HG03025 (cell line): ENCODE results near the gene OSBPL6.
"Not testable (repeated sequence)": the region's sequence is repeated elsewhere in the genome, so short reads cannot be mapped to it uniquely, and the experiment has no call there.

Experiments used
- ATAC-seq: cut with Tn5 transposase; IDR thresholded peaks from one replicate; pipeline ENCODE4 v1.9.1; 2021; ENCODE audit warnings: mild to moderate bottlenecking, moderate library complexity; ENCODE audit not compliant: unreplicated experiment, low FRiP score

Gene OSBPL6

DNA sequence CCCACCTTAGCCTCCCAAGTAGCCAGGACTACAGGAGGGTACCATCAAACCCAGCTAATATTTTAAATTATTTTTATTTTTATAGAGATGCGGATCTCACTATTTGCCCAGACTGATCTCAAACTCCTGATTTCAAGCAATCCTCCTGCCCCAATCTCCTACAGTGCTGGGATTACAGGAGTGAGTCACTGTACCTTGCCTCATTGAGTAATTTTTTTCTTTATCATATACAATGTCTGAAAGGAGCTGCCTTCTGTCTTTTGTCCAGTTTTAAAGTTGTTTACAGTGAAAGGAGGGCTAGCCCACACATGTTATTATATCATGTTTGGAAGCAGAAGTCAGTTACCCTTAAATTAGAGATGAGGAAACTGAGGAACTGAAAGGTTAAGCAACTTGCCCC is 224.1 kb downstream of the OSBPL6 start:
- ATAC-seq: no peak

DNA sequence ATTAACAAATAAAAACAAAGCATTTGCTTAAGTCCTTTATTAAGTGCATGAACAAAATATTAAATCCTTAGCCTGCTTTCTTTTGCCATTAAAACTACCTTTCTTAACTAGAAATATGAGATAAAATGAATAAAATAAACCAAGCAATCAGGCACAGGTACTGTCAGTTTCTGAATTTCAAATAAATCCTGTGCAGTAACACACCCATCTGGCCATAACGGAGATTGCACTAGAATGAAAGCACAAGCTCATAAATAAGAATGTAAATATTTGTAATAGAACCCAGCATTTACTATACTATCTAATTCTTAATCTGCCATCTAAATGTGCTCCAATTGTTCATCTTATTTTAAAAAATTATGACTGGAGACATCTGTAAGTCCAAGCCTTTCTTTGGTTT is 224.8 kb downstream of the OSBPL6 start:
- no peak for ATAC-seq

DNA sequence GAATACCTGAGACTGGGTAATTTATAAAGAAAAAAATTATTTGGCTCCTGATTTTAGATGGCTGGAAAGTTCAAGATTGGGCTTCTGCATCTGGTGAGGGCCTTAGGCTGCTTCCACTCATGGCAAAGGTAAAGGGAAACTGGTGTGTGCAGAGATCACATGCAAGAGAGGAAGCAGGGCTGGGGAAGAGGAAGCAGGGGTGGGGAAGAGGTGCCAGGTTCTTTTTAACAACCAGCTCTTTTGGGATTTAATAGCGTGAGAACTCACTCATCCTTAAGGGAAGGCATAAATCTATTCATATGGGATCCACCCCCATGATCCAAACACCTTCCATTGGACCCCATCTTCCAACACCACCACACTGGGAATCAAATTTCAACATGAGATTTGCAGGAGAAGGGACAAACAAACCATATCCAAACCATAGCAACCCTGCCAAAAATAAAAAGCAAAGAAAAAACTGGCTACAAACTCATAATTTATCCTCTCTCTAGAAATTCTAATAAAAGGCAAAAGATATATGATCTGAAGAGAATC is 226.2 kb downstream of the OSBPL6 start:
- no peak for ATAC-seq

DNA sequence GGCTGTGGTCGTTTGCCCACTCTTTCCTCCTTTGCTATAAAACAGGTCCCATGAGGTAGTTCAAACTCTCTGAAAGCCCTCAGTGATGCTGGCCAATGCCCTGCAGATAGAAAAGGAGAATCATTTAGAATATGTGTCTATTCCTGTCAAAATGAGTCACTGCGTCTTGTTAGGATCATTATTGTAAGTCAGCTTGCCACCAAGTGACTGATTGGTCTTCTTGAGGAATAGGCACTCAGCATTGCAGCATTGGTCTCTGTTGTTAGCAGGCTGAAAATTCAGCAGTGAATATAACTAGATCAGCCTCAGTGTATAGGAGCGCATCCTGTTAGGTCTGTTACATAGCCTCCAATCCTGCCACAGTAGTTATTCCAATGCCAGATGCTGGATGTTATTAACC is 227.8 kb downstream of the OSBPL6 start:
- no peak for ATAC-seq

DNA sequence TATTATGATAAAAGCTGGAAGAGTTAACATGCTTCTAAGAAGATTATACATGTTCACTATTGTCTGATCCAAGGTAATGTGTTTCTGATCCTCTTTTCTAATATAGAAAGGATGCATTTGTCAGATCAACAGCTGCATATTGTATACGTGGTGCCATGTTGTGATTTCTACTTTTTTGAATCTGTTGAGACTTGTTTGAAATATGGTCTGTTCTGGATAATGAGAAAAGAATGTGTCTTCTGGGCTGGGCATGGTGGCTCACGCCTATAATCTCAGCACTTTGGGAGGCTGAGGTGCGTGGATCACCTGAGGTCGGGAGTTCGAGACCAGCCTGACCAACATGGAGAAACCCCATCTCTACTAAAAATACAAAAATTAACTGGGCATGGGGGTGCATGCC is 229.4 kb downstream of the OSBPL6 start:
- not testable (repeated sequence) for ATAC-seq

DNA sequence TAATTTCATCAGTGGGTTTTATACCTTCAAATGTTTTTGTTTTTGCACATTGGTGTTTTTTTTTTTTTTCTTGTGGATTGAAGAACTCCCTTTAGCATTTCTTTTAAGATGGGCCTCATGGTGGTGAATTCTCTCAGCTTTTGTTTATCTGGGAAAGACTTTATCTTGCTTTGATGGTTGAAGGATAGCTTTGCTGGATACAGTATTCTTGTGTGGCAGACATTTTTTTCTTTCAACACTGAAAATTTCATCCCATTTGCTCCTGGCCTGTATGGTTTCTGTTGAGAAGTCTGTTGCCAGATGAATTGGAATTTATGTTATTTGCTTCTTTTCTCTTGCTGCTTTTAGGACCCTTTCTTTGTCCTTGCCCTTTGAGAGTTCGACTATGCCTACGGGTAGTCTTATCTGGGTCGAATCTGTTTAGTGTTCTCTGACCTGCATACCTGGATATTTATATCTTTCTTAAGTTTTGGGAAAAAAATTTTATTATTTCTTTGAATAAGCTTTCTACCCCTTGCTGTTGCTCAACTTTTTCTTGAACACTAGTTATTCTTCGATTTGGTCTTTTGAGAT is 231.0 kb downstream of the OSBPL6 start:
- ATAC-seq: no peak

GRCh38 chr2:178426388-178426787 is 232.1 kb downstream of the OSBPL6 start:
- ATAC-seq: no peak

DNA sequence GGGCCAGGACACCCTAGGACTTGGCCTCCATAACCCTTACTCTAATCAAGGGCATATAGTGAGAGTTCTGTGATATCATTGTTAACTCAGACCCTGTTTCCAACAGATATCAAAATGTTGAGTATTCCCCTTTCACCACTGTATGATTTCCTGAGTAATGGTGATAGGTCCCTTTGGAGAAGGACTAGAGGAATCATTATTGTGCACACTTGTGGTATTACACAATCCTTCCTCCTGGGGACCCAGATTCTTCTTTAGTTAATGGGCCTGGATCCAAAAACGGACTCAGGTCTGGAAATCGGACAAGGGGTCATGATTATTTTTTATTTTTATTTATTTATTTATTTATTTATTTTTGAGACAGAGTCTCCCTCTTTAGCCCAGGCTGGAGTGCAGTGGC is 233.1 kb downstream of the OSBPL6 start:
- no peak for ATAC-seq

DNA sequence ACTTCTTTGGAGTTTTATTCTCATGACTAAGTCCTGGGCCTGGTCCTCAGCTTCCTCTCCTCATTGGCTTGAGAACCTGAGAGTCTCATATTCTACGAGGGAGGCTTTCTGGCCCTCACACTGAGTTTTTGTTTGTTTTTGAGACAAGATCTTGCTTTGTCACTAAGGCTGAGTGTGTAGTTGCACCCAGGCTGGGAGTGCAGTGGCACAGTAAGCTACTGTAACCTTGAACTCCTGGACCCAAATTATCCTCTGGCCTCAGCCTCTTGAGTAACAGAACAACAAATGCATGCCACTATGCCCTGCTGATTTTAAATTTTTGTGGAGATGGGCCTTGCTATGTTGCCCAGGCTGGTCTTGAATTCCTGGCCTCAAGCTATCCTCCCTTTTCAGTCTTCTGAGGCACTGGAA is 234.1 kb downstream of the OSBPL6 start:
- no peak for ATAC-seq

- ATAC-seq: no peak
These were observed 235.0 kb downstream of the OSBPL6 start for GRCh38 chr2:178429336-178429735.

- ATAC-seq: no peak
These were observed 242.3 kb downstream of the OSBPL6 start for GRCh38 chr2:178436662-178437061.

- no peak for ATAC-seq
These were observed 247.1 kb downstream of the OSBPL6 start for GRCh38 chr2:178441426-178441825.

- no peak for ATAC-seq
These were observed 254.8 kb downstream of the OSBPL6 start for GRCh38 chr2:178448968-178449661.

- peak; percentile 13 for ATAC-seq
These were observed 255.6 kb downstream of the OSBPL6 start for GRCh38 chr2:178449700-178450523.

DNA sequence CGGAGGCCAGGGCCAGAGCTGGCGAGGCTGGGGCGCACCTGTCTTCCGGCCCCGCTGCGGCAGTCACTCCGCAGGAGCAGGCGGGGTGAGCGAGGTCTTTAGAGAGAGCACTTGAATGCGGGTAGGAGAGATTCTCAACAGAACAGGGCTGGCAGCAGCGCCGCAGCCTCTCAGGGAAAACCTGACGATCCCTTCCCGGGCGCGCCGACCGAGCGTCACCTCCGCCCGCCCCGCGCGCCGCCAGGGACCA is 256.1 kb downstream of the OSBPL6 start:
- peak; percentile 41 for ATAC-seq

GRCh38 chr2:178450774-178451525 is 256.6 kb downstream of the OSBPL6 start, which contains the start of the genes PJVK and PRKRA:
Gene PJVK, plus strand, starts transcription at chr2:178451378. Its CDS starts 2,032 bp downstream, at chr2:178453410.
Gene PRKRA, minus strand, starts transcription at chr2:178451175. Its CDS starts 145 bp downstream, at chr2:178451030.
- ATAC-seq: peak; percentile 80

GRCh38 chr2:178452334-178452733 is 258.0 kb downstream of the OSBPL6 start:
- ATAC-seq: no peak
